ENCODE results near the gene LEF1. TPM values are rescaled to one million over a fixed set of nuclear protein-coding genes. Genes with fewer than 3 reads are reported as not detected.

Gene LEF1
- total RNA-seq, 1 donor from 2014 or later, result 4.5 TPM

DNA sequence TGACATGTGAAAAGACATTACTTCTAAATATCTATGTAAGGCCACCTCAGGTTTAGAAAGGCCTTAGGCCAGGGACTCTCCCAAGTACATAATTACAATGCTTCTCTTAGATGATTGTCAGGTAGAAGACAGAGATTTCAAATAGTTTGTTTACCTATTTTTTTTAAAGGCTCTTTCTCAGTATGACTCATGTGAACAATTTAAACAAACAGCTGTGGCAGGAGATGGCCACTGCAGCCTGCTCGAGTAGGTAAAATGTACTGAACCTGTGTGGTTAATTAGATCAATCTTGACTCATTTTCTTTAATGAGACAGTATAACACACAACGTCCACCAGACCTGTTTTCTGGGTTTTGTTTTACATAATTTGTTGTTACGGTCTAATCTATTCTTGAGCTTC, 50.2 kb downstream of the LEF1 start:
- DNase-seq (ENCODE audit: low spot score), result no peak
- intact Hi-C loops (cut with DNase I), result no loop called here

DNA sequence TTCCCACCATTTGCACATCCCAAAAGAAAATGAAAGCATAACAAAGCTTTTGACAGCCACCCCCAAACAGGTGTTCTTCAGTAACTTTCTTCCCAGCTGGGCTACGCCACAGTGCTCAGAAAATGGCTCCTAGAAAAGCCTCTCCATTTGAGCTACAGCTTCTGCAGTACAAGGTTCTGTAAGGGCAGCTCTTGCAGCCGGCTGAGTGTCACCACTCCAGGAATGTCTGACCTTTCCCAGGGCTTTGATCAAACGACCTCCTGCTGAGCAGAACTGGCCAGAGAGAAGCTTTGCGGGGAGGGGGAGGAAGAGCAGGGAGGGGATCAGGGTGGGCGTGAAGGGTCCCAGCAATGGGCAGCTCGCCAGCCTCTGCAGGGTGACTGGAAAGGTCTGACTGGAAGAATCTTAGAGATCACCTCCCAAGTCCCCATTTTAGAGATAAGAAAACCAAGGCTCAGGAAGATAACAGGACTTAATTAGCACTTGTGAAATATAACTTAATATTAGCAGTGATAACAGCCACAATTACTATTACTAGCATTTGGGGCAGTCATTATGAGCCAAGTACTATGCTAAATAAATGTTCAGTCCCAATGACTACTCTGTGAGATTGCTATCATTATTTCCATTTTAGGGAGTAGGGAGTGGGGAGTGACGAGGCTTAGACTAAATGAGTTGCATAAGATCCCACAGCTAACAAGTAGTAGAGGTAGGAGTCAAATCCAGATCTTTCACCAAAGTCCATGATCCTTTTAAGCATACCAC, 51.1 kb downstream of the LEF1 start:
- no peak for DNase-seq (ENCODE audit: low spot score)
- intact Hi-C loops (cut with DNase I), result no loop called here

DNA sequence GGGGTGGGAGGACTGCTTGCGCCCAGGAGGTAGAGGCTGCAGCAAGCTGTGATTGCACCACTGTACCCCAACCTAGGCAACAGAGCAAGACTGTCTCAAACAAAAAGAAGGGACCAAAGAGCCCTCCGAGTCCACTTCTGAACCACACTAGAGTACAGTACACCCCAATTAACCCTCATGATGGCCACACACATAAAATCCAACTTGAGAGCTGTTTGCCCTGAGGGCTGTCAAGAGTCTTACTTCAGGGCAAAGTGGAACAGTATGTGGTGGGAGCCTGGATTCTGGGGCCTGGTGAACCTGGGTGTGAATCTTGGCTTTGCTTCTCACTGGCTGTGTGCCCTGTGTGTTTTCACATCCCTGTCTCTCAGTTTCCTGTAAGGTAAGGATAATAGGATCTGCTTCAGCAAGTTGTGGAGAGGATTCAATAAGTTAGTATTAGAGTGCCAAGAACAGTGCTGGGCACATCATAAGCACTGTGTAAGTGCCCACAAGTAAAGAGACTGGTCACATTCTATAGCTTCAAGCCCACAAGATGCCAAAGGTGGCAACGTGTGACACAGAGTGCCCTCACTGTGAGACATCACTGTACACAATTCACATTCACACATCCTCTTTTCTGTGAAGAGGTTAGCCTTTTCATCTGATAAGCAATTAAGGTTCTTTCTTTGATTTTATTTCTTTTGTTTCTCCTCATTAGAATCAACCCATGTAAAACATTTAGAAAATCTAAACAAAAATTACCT, 52.1 kb downstream of the LEF1 start:
- intact Hi-C loops (cut with DNase I), result no loop called here

DNA sequence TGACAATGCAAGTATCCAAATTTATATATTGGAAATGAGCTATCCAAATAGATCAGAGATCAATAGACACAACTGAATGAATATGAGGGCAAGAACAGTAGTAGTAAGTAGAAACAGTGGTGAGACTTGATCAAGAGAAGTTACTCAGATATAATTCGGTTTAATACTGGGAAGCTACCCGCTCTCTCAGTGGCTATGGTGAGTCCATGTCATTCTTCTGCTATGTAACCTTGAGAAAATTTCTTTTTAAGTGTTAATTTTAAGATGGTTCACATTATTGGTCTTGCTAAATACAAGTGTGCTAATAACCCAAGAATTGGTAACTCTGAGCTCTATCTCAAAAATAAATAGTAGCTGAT, 53.6 kb downstream of the LEF1 start:
- intact Hi-C loops (cut with DNase I), result no loop called here
- no peak for DNase-seq (ENCODE audit: low spot score)

More for the DNA sequence above, 52.1 kb downstream of the LEF1 start:
- no peak for DNase-seq (ENCODE audit: low spot score)

DNA sequence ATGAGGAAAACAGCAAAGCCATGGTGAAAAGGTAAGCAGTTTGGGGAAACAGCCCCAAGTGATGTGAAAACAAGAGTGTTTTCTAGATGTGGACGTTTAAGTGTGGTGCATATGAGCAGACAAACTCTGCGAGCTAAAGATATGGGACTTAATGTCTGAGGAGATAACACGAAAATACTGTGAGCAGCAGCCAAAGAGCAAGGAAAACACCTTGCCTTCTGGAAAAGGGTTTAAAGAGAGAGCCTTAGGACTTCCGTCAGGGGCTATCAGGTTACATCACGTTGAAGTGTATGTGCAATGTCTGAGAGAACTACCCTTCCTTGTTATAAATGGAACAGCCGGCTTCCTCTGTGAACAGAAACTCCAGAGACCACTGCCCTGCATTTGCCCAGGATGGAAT, 54.2 kb downstream of the LEF1 start:
- DNase-seq (ENCODE audit: low spot score), result no peak
- intact Hi-C loops (cut with DNase I), result no loop called here

DNA sequence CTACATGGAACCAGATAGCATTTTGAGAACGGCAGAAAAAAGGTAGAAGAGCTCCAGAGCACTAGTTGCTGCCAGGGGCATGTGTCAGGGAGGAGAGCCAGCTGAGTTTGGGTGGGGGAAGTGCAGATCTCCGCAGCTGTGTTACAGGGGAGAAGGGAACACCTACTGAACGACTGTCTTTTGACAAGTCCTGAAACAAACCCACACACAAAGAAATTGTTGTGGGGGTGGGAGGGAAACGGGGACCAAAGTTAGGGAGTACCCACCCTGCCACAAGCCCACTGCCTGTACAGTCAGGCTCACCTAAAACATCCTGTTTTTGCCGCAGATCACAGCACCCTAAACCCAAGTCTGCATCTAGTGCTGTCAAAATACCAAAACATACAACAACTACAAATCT, 55.5 kb downstream of the LEF1 start:
- no peak for DNase-seq (ENCODE audit: low spot score)
- intact Hi-C loops (cut with DNase I), result no loop called here

DNA sequence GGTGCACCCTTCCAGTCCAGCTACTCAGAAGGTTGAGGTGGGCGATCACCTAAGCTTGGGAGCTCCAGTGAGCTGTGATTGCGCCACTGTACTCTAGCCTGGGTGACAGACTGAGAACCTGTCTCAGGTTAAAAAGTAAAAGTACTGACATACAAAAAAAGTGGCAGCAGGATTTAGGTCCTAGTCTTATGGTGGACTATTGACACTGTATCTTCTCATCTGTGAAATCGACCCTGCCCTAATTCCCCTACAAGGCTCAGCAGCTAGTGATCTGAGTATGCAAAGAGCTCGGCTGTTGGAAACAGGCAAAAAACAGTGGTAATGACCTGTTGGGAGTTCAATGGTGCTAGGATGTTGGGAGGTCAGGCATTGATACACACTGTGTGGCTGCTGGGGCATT, 57.0 kb downstream of the LEF1 start:
- DNase-seq (ENCODE audit: low spot score), result no peak
- intact Hi-C loops (cut with DNase I), result no loop called here

DNA sequence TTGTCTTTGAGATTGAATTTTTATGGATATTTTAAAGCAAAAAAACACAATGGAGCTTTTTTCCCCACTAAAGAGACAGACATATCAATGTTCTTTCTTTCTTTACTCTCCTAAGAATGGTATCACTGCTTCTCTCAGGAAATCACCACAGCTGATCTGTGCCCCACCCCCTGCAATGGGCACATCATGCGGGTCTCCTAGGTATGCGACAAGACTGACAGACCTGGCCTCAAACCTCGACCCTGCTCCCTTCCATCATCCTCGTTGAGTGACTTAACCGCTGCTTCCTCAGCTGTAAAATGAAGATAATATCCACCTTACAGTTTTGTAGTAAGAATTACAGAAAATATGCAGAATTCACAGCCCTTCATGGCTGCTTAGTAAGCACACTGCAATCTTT, 58.3 kb downstream of the LEF1 start:
- no peak for DNase-seq (ENCODE audit: low spot score)
- intact Hi-C loops (cut with DNase I), result no loop called here

DNA sequence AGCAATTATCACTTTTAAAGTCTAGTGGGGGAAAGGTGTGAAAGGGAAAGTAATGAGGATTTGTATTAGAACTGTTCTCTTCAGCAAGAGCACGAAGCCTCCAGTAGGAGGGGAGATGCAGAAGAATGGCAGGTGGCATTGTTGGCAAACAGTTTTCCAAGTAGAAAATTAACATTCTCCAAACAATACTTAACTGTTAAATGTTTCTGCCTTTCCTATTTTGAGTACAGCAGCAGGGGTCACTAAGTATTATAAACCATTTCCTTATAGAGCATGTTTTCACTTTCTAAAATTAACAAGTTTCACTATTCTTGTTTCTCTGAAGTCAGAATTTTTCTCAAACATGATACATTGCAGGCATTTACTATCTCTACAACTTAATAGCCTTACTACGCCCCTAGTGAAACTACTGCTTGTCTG, 58.7 kb downstream of the LEF1 start:
- intact Hi-C loops (cut with DNase I), result no loop called here
- DNase-seq (ENCODE audit: low spot score), result no peak

DNA sequence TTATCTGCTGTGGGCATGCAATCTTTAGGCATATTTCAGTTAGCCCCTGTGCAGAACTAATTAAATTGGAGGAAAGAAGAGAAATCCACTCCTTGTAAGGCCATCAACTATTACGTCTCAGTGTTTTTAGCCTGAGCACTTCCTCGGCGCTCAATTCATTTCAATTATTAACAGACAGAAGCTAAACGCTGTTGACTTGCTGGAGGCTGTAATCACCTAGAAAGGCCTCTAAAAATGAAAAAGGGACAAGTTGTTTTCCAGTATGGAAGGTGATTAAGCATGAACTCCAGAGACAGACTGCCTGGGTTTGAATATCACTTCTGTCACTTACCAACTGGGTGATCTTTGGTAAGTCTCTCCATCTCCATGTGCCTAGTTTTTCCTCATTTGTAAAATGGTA, 59.6 kb downstream of the LEF1 start:
- no peak for DNase-seq (ENCODE audit: low spot score)
- intact Hi-C loops (cut with DNase I), result no loop called here

DNA sequence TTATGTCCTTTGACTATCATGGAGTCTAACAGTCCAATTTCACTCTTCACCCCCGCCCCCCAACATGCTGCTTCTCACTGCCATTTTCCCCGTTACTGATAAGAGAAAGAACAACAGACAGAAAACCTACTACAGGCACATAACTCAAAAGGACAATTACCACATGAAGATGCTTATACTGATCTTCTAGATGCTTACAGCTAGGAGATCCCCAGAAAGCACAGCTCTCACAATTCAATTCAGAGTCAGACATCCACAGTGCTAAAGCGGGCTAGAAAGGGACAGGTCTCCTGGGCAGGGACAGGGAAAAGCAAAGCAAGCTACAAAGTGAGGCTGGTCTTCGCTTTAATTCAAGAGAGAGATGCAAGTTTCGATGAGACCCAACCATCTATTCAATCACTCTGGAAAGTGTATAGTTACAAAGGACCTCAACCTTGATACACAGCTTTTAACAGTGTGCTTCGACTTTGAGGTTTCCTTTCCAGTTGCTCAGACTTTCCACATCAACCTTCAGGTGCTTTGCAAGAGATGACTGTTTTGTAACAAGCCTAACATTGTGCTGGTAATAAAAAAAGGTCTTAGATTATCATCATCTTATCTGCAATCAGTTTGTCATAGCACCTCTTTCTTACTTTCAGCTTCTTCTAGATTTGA, 60.9 kb downstream of the LEF1 start:
- intact Hi-C loops (cut with DNase I), result no loop called here
- DNase-seq (ENCODE audit: low spot score), result no peak

DNA sequence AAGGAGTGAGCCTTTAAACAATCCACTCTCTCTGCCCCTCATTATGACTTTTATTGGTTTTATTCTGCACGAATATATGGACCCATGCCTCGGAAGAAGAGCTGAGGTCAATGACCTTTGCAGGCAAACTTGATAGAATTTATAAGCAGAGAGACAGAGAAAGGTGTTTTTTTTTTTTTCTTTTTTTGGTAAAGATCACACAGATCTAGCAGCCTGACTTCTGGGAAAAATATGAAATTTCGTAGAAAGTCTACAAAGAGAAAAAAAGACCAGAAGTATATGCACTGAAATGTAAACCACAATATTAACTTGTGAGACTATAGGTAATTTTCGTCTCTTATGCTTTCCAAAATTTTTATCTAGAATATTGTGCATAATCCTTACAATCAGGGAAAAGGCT, 61.6 kb downstream of the LEF1 start:
- intact Hi-C loops (cut with DNase I), result no loop called here
- DNase-seq (ENCODE audit: low spot score), result no peak

DNA sequence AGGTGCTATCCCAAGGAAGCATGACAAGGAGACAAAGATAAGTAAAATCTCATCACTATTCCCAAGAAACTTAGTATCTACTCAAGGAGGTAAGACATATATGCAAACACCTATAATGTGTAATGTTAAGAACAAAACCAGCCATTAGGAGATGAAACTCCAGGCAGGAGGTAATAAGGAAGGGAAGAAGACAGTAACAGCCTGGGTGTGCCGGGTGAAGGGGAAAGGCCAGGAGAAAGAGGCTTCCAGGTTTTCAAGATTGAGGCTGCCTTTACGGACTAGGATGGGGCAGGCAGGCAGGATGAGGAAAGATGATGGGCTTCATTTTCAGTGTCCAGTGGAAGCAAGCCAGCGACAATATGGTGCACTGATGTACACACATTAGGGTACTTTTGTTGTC, 62.5 kb downstream of the LEF1 start:
- intact Hi-C loops (cut with DNase I), result no loop called here
- no peak for DNase-seq (ENCODE audit: low spot score)

DNA sequence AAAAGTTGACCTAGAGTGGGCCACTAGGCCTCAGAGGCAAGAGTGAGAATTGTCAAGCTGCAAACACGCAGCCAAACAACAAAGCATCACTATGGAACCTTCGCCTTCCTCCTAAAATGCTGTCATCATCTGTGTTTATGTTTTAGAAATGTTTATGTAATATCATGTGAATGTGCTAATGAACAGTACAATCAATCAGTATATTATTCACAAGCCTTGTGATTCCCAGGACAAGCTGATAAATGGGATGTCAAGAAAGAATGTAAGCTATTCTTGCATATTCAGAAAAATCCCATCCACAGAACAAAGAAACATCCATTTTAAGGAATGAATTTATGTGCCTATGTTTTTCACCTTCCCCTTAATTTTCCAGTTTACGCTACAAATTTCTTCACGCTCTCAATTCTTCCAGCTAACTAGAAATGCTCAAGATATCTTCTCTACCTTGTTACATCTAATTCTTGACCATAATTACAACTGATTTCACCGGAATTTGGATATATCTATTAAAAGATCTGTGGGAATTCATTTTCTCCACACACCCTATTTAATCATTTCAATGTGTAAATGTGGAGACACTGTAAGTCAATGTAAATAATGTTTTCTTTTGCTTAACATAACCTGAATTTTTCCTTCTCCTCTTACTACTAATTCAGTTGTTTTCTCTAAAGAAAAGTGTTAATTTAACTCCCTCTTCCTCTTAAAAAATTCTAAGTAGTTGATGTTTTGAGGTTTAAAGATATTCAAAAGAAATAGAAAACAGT, 65.5 kb downstream of the LEF1 start:
- DNase-seq (ENCODE audit: low spot score), result no peak
- intact Hi-C loops (cut with DNase I), result no loop called here

DNA sequence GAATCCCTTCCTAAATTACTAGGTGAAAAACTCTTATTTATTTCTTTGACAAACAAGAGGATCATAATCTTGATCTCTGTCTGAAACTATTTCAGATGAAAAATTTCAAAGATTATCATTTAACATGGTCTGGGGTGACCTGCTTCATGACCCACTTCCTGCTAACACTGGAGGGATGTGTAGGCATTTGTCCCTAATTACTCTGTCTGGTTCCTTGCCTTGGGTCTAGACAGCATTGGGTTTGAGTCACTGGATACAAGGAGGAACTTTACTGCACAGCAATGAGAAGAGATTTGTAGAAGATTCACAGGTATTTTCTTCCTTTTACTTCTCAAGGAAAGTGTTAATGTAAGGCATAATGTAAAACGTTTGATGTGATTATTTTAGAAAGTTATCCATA, 67.9 kb downstream of the LEF1 start:
- DNase-seq (ENCODE audit: low spot score), result no peak
- intact Hi-C loops (cut with DNase I), result no loop called here

DNA sequence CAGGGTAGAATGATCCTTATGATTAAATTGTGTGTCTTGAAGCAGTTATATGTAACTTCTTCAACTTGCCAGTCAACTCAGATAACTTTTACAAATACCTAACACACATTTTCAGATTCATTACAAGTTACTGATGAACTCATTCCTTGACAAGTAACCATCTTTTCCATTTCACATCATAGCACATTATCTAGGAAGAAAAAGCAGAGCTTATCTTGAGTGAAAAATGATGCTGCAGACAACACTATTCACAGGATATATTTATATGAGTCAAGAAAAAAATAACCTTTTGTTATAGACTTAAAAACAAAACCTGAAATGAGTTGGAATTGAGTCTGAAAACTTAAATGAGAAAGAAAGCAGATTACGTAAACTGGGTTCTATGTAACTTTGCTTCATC, 68.9 kb downstream of the LEF1 start:
- DNase-seq (ENCODE audit: low spot score), result no peak
- intact Hi-C loops (cut with DNase I), result no loop called here

DNA sequence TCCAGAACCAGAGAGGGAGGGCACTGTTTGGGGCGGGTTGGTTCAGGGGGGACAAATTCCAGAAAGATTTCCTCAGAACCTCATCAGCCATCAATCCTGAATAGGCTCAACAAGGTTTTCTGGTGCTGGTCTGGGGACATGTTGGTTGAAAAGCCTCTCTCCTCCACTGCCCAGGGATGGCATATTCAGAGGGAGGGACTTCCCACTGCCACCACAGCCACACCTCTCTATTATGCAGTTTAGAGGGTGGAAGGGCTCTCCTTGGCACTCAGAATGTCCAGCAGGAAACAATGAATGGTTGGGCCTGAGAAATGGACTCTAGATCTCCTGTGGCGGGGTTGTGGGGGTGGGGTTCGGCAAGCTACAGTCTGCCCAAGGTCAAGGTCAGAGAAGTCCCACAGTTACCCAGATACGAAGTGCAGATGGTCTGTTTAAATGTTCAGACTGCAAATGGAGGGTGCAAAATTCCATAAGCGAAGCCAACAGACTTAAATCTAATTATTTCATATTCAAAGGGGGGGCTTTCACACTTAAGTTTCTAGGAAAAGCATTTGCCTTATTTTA, 70.7 kb downstream of the LEF1 start:
- intact Hi-C loops (cut with DNase I), result no loop called here
- no peak for DNase-seq (ENCODE audit: low spot score)

DNA sequence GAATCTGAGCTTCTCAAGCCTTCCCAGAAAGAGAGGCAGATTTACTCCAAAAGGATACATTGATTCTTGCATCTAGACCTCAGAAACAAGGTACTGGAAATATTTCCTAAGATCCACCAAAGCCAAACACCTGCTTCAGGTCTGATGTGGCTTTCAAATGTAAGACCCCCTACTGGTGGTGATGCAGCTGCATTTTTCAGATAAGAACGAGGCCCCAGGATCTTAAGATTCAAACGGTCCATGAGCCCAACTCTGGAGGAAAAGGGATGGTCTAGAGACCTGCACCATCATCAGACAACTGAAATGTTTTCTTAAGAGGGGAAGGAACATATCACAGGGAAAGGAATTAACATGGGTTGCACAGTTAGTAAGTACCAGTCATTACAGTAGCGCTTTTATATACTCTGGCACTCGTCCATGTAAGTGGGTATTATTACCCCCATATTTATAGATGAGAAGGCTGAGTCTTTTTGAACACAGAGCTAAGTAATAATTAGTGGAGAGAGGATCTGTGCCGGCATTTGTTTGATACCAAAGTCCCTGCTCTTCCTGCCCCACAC, 73.7 kb downstream of the LEF1 start:
- DNase-seq (ENCODE audit: low spot score), result no peak
- intact Hi-C loops (cut with DNase I), result no loop called here

DNA sequence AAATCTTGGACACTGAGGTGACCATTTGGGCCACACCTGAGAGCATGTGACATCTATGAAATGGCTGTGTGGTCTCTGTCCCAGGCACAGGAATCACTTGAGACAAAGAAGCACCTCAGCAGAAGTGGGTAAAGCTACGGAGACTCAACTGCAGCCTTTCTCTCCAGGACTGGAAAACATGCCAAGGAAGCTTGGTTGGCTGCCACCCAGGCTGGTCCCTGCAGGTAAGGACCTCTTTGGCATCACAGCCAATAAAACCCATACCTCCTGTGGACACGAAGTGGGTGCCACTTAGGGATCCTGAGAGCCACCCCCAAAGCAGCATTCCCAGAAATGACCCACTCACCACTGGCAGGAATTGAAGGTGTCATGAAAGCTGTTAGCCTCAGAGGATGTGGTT, 74.6 kb downstream of the LEF1 start:
- intact Hi-C loops (cut with DNase I), result no loop called here
- no peak for DNase-seq (ENCODE audit: low spot score)

DNA sequence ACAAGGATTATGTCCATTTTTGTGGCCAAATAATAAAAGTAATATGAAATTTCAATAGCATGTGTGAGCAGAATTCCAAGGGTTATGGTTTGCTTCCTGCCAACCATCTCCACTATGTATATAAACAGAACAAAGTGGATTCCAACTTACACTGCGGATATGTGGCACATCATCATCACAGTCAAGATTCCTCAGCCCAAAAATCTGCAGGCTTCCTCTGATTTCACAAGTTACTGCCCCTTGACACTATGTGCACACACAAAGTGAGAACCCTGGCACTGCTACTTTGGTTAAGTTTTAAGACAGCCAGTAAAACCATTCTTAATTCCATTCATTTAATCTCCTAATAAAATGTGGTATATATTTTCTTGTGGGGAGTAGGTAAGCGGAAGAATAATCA, 76.4 kb downstream of the LEF1 start:
- no peak for DNase-seq (ENCODE audit: low spot score)
- intact Hi-C loops (cut with DNase I), result no loop called here
